ENCODE data around the gene ZNF483. TPM values are rescaled to one million over a fixed set of nuclear protein-coding genes. Genes with fewer than 3 reads are reported as not detected.
"Not testable (repeated sequence)": the region's sequence is repeated elsewhere in the genome, so short reads cannot be mapped to it uniquely, and the experiment has no call there.

Gene ZNF483
- total RNA-seq, 1 donor from 2014 or later: 3.2 TPM

DNA sequence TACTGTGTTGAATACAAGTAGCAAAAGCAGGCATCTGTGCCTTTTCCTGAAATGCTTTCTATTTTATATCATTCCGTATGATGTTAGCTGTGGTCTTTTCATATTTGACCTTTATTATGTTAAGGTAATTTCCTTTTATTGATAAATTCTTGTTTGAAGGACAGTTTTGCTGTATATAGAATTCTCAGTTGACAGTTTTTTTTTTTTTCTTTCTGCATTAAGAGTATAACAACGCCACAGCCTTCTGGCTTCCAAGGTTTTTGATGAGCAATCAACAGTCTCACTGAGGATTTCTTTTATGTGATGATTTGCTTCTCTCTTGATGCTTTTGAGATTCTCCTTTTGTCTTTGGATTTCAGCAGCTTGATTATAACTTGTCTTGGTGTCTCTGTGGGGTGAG lies 23.6 kb downstream of the ZNF483 start:
- DNase-seq: no peak

DNA sequence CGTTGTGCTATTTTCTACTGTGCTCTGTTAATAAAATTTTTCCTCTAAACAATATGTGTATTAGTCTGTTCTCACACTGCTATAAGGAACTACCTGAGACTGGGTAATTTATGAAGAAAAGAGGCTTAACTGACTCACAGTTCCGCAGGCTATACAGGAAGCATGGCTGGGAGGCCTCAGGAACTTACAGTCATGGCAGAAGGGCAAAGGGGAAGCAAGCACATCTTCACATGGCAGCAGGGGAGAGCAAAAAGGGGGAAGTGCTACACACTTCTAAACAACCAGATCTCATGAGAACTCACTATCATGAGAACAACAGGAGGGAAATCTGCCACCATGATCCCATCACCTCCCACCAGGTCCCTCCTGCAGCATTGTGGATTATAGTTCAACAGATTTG lies 30.4 kb downstream of the ZNF483 start:
- not testable (repeated sequence) for DNase-seq

DNA sequence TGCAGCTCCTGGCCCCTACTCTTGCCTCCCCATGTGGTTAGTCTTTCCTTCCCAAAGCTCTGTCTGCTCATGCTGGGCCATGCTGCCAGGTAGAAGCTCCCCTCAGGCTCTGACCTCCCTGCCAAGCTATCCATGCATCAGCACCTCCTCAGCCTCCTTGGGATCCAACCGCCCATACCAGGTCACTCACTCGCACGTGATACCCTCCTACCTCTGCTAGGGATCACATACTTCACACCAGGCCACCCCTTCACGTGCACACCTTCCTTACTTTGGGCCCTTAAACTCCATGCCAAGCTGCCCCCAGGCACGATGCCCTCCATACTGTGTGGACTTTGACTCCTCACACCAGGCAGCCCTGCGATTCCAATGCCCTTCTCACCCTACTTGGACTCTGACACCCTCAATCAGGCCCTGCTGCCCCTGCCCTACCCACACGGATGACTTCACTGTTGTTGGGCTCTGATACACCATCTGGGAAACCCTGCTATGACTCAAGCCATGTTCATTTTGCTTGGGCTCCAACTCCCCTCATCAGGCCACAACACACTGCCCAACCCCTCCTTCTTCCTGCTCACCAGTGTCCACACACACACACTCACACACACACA lies 34.1 kb downstream of the ZNF483 start:
- no peak for DNase-seq

DNA sequence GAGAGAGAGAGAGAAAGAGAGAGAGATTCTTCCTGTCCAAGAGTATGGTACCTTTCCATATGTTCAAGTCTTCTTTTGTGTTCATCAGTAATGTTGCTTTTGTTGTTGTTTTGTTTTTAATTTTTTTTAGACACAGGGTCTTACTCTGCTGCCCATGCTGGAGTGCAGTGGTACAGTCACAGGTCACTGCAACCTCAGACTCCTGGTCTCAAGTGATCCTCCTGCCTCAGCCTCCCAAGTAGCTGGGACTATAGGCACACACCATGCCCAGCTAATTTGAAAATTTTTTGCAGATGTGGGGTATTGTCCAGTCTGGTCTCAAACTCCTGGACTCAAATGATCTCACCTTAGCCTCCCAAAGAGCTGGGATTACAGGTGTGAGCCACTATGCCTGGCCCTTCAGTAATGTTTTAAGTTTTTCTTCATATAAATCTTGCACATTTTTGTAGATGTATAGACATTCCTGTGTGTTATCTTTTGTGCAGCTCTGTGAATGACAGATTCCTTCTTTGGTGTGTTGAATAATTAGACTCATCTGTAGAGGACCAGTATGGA lies 36.3 kb downstream of the ZNF483 start:
- no peak for DNase-seq

DNA sequence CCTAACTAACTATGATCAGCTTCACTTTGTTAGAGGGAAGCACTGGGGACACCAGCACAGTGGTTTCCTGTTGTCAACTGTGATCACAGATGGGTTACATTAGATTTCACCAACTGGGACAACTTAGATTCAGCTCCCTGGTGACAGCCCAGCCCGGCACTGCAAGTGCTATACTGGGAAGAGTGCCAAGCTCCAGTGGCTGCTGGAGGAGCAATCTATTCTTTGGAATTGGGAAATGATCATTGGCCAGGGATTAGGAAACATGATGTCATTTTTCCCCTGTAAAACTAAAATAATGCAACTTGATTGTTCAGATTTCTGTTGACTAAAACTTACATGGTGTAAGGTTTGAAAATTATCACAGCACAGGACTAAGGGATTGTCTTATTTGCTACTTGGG lies 41.3 kb downstream of the ZNF483 start:
- peak; percentile 81 for DNase-seq

DNA sequence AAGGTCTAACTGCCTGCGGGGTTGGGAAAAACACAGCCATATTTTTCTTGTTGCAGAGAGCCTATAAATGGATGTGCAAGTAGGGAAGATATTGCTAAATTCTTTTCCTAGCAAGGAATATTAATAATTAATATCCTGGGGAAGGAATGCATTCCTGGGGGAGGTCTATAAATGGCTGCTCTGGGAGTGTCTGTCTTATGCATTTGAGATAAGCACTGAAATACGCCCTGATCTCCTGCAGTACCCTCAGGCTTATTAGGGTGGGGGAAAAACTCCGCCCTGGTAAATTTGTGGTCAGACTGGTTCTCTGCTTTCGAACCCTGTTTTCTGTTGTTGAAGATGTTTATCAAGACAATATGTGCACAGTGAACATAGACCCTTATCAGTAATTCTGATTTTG lies 43.1 kb downstream of the ZNF483 start:
- DNase-seq: not testable (repeated sequence)

GRCh38 chr9:111572950-111573604 lies 48.1 kb downstream of the ZNF483 start:
- DNase-seq: no peak

DNA sequence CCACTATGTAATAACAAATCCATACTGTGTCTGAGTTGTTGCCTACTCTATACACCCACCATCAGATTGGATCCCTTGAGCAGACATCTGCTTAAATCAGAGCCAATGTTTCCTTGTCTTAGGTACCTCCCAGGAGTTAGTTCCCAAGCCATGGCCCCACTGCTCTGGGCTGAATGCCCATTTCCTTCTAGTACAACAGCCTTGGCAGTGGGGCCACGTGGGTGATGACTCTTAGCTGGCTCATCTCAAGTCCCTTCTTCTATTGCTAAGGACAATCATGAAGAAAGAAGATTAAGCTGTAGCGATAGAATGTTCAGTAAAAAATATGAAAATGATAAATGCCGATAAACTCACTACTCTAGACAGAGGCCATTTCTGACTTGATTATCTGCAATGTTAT lies 57.9 kb downstream of the ZNF483 start:
- peak; percentile 25 for DNase-seq

DNA sequence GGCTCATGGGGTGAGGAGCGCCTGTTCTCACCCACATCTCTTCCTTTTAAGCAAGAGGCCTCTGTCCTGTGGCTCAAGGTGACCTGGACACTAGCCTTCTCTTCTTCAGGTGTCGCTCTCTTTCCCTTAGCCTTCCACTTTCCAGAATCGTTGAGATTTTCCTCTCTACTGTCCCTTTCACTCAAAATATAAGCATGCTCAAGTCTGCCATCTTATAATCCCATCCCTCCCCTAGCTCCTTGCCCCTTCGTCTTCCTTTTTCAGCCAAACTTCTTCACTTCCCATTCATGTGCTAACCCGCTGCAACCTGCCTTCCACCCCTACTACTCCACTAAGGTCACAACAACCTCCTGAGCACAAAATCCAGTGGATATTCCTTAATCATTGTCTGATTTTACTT lies 61.4 kb downstream of the ZNF483 start:
- DNase-seq: no peak

DNA sequence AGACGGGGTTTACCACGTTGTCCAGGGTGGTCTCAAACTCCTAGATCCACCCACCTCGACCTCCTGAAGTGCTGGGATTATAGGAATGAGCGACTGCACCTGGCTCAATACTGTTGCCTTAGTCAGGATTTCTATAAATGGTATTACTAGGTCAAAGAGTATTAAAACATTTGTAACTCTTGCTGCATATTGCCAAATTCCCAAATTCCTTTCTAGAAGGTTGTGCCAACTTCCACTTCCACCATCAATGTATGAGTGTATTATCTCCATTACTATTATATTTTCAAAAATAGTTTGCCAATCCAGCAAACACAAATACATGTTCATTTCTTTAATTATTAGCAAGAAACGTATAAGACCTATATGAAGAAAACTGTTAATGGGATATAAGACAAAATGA lies 63.9 kb downstream of the ZNF483 start:
- DNase-seq: no peak

GRCh38 chr9:111597852-111598732 lies 73.1 kb downstream of the ZNF483 start:
- DNase-seq: peak; percentile 85

DNA sequence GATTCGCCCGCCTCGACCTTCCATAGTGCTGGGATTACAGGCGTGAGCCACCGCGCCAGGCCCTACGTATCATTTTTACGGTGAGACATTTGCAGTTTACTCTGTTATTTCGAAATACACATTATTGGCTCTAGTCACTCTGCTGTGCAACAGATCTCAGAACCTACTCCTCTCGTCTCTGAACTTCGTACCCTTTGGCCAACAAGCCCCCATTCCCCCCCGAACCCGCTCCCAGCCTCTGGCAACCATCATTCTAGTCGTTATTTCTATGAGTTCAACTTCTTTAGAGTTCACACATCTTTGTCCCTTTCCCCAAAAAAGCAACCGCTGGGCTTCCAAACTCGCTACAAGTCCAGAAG lies 73.7 kb downstream of the ZNF483 start:
- DNase-seq: peak; percentile 31

GRCh38 chr9:111599092-111599954 lies 74.3 kb downstream of the ZNF483 start, which contains the start of gene PTGR1:
Gene PTGR1 (minus strand): TSS chr9:111599647. CDS start chr9:111597422, 2,225 bp downstream.
- peak; percentile 84 for DNase-seq

- DNase-seq: no peak
These were observed 75.0 kb downstream of the ZNF483 start for GRCh38 chr9:111599955-111600343.

DNA sequence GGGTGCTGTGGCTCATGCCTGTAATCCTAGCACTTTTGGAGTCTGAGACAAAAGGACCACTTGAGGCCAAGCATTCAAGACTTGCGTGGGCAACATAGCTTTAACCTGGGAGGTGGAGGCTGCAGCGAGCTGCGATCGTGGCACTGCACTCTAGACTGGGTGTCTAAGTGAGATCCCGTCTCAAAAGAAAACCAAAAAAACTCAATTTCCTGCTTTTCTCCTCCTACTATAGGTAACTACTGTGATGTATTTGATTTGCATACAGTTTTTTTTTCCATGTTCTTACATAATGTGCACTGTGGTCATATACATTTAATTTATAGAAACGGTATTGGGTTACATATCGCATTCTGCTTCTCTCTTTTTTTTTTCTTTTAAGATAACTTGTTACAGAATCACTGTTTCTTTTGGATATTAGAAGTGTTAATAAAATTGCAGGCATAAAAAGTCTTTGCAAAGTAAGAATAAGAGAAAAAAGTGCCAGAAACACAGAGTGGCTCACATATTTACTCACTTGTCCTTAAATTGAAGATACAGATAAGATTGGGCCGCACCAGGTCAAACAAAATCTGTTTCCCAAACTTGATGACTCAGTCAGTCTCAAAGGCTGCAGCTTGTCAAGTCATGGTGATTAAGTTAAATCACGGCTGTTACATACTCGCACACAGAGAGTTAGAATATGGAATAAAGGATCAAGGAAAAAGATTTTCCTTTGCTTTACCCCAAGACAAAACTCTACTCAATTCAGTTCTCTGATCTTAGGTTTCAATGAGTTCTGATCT lies 76.4 kb downstream of the ZNF483 start:
- peak; percentile 93 for DNase-seq

DNA sequence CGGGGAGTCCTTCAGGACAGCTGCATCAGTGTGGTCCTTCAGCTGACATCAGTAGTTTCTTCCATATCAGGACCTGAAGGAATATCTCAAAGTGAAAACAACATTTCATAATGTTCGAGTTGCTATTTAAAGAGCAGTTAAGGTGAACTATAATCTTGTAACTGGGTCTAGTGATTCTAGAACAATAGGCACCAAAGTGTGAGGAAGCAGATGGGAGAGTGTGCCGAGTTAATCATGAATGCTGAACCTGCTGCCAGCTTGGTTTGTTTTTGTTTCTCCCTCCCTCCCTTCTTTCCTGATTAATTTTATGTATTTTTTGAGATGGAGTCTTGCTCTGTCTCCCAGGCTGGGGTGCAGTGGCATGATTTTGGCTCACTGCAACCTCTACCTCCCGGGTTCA lies 78.1 kb downstream of the ZNF483 start:
- peak; percentile 91 for DNase-seq

DNA sequence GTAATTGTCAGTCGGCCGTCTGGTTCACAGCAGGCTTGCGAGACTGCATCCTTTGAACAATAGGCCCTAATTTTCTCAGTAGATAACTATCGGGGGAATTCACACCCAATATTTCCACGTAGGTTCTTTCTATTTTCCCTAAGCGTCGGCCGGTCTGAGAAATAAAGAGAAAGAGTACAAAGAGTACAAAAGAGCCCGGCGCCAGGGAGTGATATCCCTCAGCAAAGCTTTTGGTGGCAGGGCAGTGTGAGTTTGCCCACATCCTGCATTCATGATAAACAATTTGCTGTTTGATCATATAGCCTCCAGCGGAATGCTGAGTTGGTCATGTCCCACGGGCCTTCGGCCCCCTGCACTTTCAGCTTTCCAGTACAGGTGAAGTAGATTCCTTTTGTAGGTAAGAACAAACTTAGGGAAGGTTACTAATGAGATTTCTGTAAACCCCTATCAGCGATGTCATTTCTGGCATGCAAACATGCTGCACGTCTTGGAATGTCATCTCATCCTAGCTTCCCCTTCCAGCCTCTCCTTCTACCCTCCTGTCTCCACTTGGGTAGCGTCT lies 79.2 kb downstream of the ZNF483 start:
- DNase-seq: no peak

- DNase-seq: no peak
These were observed 80.1 kb downstream of the ZNF483 start for GRCh38 chr9:111605041-111605559.

GRCh38 chr9:111610149-111610548 lies 85.2 kb downstream of the ZNF483 start:
- no peak for DNase-seq

DNA sequence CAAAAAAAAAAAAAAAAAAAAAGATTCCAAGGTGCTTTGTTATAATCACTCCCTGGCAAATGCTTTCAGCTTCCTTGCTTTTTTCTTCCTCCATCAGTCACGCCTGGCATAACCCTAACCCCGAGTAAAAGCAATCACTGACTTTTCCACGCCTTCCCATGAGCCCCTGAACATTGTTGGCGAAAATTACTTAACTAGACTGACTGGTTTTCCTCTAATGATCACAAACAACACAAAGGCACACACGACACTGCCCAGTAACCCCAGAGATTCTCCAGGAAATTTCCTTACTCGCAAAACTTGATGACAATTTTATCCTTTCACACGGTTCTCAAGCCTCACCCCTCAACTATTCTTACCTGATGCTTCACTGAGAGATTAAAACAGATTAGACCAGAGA lies 85.9 kb downstream of the ZNF483 start:
- DNase-seq: no peak

All from dermis blood vessel endothelial cell (primary cell).